Breast epithelium (tissue), 4 donors: Measurements from ENCODE around the gene ZNF888. TPM values are rescaled to one million over a fixed set of nuclear protein-coding genes. Genes with fewer than 3 reads are reported as not detected.
"Not testable (repeated sequence)": the region's sequence is repeated elsewhere in the genome, so short reads cannot be mapped to it uniquely, and the experiment has no call there.

Experiments used
- DNase-seq, 2 donors: peaks; one replicate each; pipeline ENCODE4 v3.0.0-alpha.2; 2019; ENCODE audit warnings: low spot score in 2 of 2
- H3K27ac ChIP-seq, 2 donors: fragments of 200-600 bp; sonication (generic) in 1 of 2; one replicate each; pipeline ENCODE4 v1.5.1; 2016 to 2019; ENCODE audit warnings: mild to moderate bottlenecking in 1 of 2
- H3K27me3 ChIP-seq, 2 donors: fragments of 200-600 bp; sonication (generic) in 1 of 2; one replicate each; pipeline versions ENCODE4 v1.5.1 to v1.6.0; 2017 to 2019; ENCODE audit warnings: control low read depth in 1 of 2, mild to moderate bottlenecking in 1 of 2
- H3K36me3 ChIP-seq: fragments of 200-600 bp; one replicate; pipeline ENCODE4 v1.5.1; 2019
- H3K4me1 ChIP-seq, 2 donors: fragments of 200-600 bp; sonication (generic); one replicate each; pipeline ENCODE4 v1.5.1; 2016 to 2019; ENCODE audit warnings: control low read depth in 1 of 2
- H3K4me3 ChIP-seq, 3 donors: fragments of 200-600 bp; sonication (generic); 1 replicate in 2 of 3; 2 replicates in 1 of 3; pipeline ENCODE4 v1.5.1; 2016 to 2019; ENCODE audit warnings: mild to moderate bottlenecking in 3 of 3, moderate library complexity in 2 of 3
- H3K9me3 ChIP-seq, 2 donors: fragments of 200-600 bp; sonication (generic) in 1 of 2; one replicate each; pipeline ENCODE4 v1.5.1; 2016 to 2019; ENCODE audit warnings: control low read depth in 1 of 2
- POLR2A ChIP-seq: fragments of 450-650 bp; IDR thresholded peaks from one replicate; pipeline ENCODE4 v1.6.1; 2016; ENCODE audit warnings: antibody characterized with exemption, mild to moderate bottlenecking, moderate library complexity
- POLR2AphosphoS5 ChIP-seq, 3 donors: sonication (generic); formaldehyde crosslinking; IDR thresholded peaks; one replicate each; pipeline ENCODE4 v1.6.1; 2017; ENCODE audit warnings: antibody characterized with exemption in 3 of 3
- intact Hi-C: fragments of 100-400 bp; cut with DNase I; formaldehyde crosslinking; loops from one replicate; pipeline ENCODE4 v1.15.1; 2023; ENCODE audit warnings: low total_unique reads
- total RNA-seq, 3 donors: library from RNA; depleted of rRNA; stranded (reverse); fragments of >200 nt; gene quantifications; one replicate each; pipeline ENCODE4 v1.1.0, GENCODE V29; 2016
- TF ChIP-seq, protein P1 (sequence below), 3 donors: fragments of 450-650 bp; IDR thresholded peaks; one replicate each; pipeline ENCODE4 v1.5.1; 2016 to 2017; ENCODE audit warnings: antibody characterized with exemption in 3 of 3, mild to moderate bottlenecking in 3 of 3, moderate library complexity in 3 of 3

The ZNF888 gene
- total RNA-seq, 3 donors from 2014 or later, result 4.5 to 10.0 (median 5.2) TPM

DNA sequence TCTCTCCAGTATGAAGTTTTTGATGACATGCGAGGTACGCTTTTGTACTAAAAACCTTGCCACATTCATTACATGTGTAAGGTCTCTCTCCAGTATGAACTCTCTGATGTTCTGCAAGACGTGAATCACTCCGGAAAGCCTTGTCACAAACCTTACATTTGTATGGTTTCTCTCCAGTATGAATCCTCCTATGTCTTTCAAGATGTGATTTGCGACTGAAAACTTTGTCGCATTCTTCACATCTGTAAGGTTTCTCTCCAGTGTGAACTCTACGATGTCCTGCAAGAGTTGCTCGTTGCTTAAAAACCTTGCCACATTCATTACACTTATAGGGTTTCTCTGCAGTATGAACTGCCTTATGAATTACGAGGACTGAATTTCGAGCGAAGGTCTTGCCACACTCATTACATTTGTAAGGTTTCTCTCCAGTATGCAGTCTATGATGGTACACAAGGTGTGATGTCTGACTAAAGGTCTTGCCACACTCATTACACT is 42.3 kb downstream of the ZNF888 start:
- H3K27me3 ChIP-seq, result no peaks in the 10 kb centered on the region
- intact Hi-C loops, result no loop called here
- H3K36me3 ChIP-seq, result peaks cover 6% of the 10 kb centered on the region
- H3K27ac ChIP-seq, result no peak overlapping the region
- H3K9me3 ChIP-seq, result peaks cover 22 to 38% of the 10 kb centered on the region in 2 donors
- no peak for DNase-seq
- TF ChIP-seq POLR2AphosphoS5 (IDR thresholded peaks at IDR 0.05), result no peak
- TF ChIP-seq, protein P1, sequence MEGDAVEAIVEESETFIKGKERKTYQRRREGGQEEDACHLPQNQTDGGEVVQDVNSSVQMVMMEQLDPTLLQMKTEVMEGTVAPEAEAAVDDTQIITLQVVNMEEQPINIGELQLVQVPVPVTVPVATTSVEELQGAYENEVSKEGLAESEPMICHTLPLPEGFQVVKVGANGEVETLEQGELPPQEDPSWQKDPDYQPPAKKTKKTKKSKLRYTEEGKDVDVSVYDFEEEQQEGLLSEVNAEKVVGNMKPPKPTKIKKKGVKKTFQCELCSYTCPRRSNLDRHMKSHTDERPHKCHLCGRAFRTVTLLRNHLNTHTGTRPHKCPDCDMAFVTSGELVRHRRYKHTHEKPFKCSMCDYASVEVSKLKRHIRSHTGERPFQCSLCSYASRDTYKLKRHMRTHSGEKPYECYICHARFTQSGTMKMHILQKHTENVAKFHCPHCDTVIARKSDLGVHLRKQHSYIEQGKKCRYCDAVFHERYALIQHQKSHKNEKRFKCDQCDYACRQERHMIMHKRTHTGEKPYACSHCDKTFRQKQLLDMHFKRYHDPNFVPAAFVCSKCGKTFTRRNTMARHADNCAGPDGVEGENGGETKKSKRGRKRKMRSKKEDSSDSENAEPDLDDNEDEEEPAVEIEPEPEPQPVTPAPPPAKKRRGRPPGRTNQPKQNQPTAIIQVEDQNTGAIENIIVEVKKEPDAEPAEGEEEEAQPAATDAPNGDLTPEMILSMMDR (IDR thresholded peaks at IDR 0.05), result no peak
- no peak for TF ChIP-seq POLR2A
- H3K4me1 ChIP-seq, result no peaks in the 10 kb centered on the region
- no peak overlapping the region for H3K4me3 ChIP-seq

DNA sequence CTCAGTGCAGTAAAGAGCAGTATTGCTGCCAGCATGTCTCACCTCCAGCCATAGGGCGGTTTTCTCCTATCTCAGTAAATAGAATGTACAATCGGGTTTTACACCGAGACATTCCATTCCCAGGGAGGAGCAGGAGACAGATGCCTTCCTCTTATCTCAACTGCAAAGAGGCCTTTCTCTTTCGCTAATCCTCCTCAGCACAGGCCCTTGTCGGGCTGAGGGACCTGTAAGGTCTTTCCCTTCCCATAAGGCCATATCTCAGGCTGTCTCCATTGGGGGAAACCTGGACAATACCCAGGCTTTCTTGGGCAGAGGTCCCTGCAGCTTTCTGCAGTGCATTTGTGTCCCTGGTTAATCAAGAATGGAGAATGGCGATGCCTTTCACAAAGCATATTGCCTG is 50.2 kb downstream of the ZNF888 start:
- H3K36me3 ChIP-seq, H3K4me3 ChIP-seq, H3K4me1 ChIP-seq, DNase-seq, H3K27me3 ChIP-seq, intact Hi-C loops, H3K27ac ChIP-seq, H3K9me3 ChIP-seq: not testable (repeated sequence)

DNA sequence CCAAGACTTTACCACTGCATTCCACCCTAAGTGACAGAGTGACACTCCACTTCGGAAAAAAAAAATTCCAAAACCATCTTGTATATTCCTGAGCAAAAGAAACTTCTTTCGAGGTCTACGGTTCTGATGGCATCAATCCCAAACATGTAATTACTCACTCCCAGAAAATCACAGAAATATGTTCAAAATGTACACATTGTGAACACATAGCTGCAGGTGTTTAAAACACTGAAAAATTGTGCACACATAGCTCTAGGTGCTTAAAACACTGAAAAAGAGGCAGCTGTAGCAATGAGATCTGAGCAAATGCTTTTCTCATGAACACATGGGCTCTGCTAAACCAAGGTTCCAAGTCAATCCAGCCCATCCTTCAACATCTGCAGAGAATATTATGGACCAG is 51.8 kb downstream of the ZNF888 start:
- intact Hi-C loops, result no loop called here
- no peaks in the 10 kb centered on the region for H3K9me3 ChIP-seq
- no peaks in the 10 kb centered on the region for H3K4me1 ChIP-seq
- no peak for TF ChIP-seq POLR2A
- TF ChIP-seq, protein P1 (IDR thresholded peaks at IDR 0.05), result no peak
- TF ChIP-seq POLR2AphosphoS5 (IDR thresholded peaks at IDR 0.05), result no peak
- H3K36me3 ChIP-seq, result no peaks in the 10 kb centered on the region
- no peak overlapping the region for H3K4me3 ChIP-seq
- no peak overlapping the region for H3K27ac ChIP-seq
- H3K27me3 ChIP-seq, result no peaks in the 10 kb centered on the region
- no peak for DNase-seq

DNA sequence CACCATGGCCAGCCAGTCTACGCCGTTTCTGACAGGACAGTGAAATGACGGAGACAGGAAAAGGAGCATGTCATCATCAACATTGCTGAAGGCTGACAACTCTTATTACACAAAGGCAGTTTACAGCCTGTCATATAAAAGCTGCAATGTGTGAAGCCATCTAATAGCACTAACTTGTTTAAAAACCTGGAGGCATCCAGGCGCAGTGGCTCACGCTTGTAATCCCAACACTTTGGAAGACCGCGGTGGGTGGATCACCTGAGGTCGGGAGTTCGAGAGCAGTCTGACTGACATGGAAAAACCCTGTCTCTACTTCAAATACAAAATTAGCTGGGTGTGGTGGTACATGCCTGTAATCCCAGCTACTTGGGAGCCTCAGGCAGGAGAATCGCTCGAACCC is 55.2 kb downstream of the ZNF888 start:
- H3K4me3 ChIP-seq, H3K9me3 ChIP-seq, H3K36me3 ChIP-seq, H3K27me3 ChIP-seq, intact Hi-C loops, DNase-seq, H3K4me1 ChIP-seq, H3K27ac ChIP-seq: not testable (repeated sequence)

DNA sequence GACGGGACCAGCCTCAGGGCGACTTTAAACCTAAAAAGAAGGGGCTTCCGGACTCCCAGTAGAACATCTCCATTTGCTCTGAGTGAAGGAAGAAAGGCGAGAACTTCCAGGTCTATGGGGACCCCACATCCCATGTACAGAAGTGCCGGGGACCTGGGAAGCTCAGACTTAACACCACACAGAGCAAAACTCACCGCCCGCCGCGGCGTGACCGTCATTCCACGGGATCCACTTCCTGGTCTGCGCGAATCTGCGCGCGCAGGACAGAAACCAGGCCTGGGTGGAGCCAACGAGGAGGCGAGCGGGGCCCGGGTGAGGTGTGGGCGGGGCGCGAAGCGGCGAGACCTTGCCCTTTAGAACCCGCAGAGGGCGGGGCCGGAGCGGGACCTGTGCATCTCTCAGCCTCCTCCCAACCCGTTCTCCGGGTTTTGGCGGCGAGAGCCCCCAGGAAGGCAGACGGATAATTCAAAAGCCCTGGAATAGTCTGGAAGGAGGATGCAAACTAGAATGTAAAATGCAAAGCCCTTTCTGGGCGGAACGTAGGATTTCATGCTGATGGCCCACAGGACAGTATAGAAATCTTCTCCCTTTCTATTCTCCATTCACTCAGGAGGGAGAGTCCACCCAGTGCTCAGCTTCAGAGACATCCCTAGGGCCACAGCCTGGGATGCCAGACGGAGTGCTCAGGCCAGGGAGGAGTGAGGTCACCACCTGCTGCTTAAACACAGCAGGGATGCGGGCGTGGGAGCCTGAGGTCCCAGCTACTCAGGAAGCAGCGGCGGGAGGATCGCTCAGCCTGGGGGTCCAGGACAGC is 65.6 kb downstream of the ZNF888 start, which contains the start of gene ZNF468:
TSS of gene ZNF468 (minus strand) at position 242 of the 814 bp plus-strand sequence. CDS start 3,347 bp downstream, outside the sequence.
- H3K4me3 ChIP-seq, result peak within 1 kb of the TSS; percentile 66 to 77 (median 68)
- intact Hi-C loops, H3K27me3 ChIP-seq, H3K9me3 ChIP-seq, H3K4me1 ChIP-seq, H3K36me3 ChIP-seq: not testable (repeated sequence)
- DNase-seq, result peak; percentile 56 to 79
- H3K27ac ChIP-seq, result peak within 1 kb of the TSS; percentile 59 to 60
- peak in 2 of 3 donors; percentile 29 to 58 for TF ChIP-seq POLR2AphosphoS5 (IDR thresholded peaks at IDR 0.05)

DNA sequence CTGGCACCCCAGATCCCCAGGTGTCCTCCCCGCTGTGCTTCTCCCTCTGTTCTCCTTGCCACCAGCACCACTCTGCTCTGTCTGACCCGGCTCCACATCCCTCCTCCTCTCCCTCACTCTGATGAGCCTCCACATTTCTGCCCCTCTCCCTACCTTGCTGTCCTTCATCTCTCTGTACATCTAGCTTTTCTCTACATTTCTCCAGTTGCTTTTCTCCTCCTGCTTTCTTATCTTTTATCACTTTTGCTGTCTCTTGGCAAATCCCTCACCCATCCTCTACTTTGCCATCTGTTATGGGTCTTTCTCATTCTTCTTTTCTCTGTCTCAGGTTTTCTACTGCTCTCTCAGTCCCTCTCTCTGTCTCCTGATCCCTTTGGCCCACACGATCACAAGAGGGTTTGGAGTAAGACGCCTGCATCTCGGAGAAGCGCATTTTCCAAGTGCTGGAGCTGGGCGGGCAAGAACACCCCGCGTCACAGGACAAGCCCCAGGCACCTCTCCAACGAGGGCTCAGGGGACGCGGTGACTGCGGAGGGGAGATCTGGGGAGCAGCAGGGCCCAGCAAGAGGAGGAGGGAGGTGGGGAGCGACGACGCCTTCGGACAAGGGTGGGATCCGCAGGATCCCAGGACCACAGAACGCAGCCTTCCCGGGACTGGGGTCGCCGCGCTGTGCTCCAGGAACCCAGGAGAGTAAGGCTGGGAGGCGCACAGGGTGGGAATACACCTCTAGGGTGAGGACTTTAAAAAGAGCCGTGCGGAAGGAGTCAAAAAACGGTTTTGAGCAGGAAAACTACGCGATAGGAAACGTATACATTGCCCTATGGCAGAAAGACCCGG is 66.5 kb downstream of the ZNF888 start:
- H3K9me3 ChIP-seq, H3K4me1 ChIP-seq, intact Hi-C loops, H3K27me3 ChIP-seq, DNase-seq, H3K36me3 ChIP-seq: not testable (repeated sequence)
- Histone ChIP-seq H3K4me3 (peak overlapping the region; percentile 66 to 77 (median 68)), H3K27ac (peak overlapping the region; percentile 59 to 60)

Other genes with a start within 250 kb of the ZNF888 start
- gene ZNF611, start 188.4 kb downstream of the ZNF888 start, total RNA-seq, result 10 to 100 TPM; 11.8 to 23.0 (median 16.7) TPM
- gene ZNF600, start 136.6 kb downstream of the ZNF888 start, total RNA-seq, result 10 to 100 TPM in 2 of 3 donors, 1 to 10 TPM in 1; 9.8 to 13.3 (median 12.4) TPM
- 10 to 100 TPM; 10.2 to 23.0 (median 15.7) TPM for gene ZNF28, start 101.8 kb downstream of the ZNF888 start, total RNA-seq
- gene ZNF468, start 65.8 kb downstream of the ZNF888 start, total RNA-seq, result 10 to 100 TPM; 14.9 to 38.2 (median 22.6) TPM
- 10 to 100 TPM; 15.2 to 22.0 (median 18.4) TPM for gene ZNF320, start 25.8 kb downstream of the ZNF888 start, total RNA-seq
- gene ZNF816, start 39.5 kb upstream of the ZNF888 start, total RNA-seq, result 10 to 100 TPM in 2 of 3 donors, 1 to 10 TPM in 1; 7.5 to 16.5 (median 15.1) TPM
- not detected for gene ERVV-1, start 90.5 kb upstream of the ZNF888 start, total RNA-seq
- not detected for gene ERVV-2, start 121.3 kb upstream of the ZNF888 start, total RNA-seq
- gene ZNF160, start 180.0 kb upstream of the ZNF888 start, total RNA-seq, result 10 to 100 TPM; 34.9 to 87.2 (median 52.8) TPM
- 10 to 100 TPM in 2 of 3 donors, 1 to 10 TPM in 1; 4.3 to 17.7 (median 14.1) TPM for gene ZNF415, start 209.5 kb upstream of the ZNF888 start, total RNA-seq
- gene ZNF347, start 235.6 kb upstream of the ZNF888 start, total RNA-seq, result 10 to 100 TPM in 2 of 3 donors, 1 to 10 TPM in 1; 6.9 to 19.2 (median 13.4) TPM